HCT116 (cell line): ENCODE data around the gene CFAP97D2. TPM values are rescaled to one million over a fixed set of nuclear protein-coding genes. Genes with fewer than 3 reads are reported as not detected.

ENCODE experiments used
- ATAC-seq: fragments of 200-7000 bp; cut with Tn5 transposase; 2 replicates; pipeline ENCODE4 v1.9.1; 2020; ENCODE audit warnings: mild to moderate bottlenecking, moderate library complexity
- BruUV-seq: library from RNA; stranded (reverse); fragments of 400-500 nt; replicated peaks from 2 replicates; lab custom pipeline; 2021; lab: Mats Ljungman, UMichigan
- CTCF ChIA-PET: fragments of 300-600 bp; sonication (Branson Sonifier 250); formaldehyde crosslinking; loops from one replicate; lab custom pipeline; 2021; ENCODE audit warnings: antibody characterized with exemption; lab: Charles Lee
- POLR2A ChIA-PET: fragments of 300-600, 350-600 bp; sonication (Branson Sonifier 250); formaldehyde crosslinking; loops from one replicate; lab custom pipeline; 2021; ENCODE audit warnings: antibody characterized with exemption; lab: Charles Lee
- RAD21 ChIA-PET, 2 experiments: fragments of 300-600 bp; sonication (Branson Sonifier 250); formaldehyde crosslinking; loops; one replicate each; lab custom pipeline; 2023; ENCODE audit warnings: low total read pairs in 2 of 2; ENCODE audit not compliant: uncharacterized antibody in 2 of 2, unreplicated experiment in 2 of 2, low non-redundant PET in 1 of 2; lab: Charles Lee
- DNase-seq: peaks from one replicate; pipeline ENCODE4 v3.0.0-alpha.2; 2010; ENCODE audit warnings: low read depth, low spot score
- H2AFZ ChIP-seq: fragments of 200-600 bp; shearing (Covaris generic), sonication (generic); 2 replicates; pipeline ENCODE4 v1.6.1; 2017; ENCODE audit warnings: low read depth, mixed run types, mixed read lengths, antibody characterized with exemption, low read length; ENCODE audit not compliant: poor library complexity, severe bottlenecking
- H3K27ac ChIP-seq: 2 replicates; pipeline ENCODE4 v1.5.1; 2012; ENCODE audit warnings: low read depth, low read length
- H3K27me3 ChIP-seq: fragments of 200-600 bp; sonication (generic); 2 replicates; pipeline ENCODE4 v1.6.1; 2016; ENCODE audit warnings: mixed run types, low read length, mixed read lengths; ENCODE audit not compliant: insufficient read depth
- H3K36me3 ChIP-seq, 2 experiments: fragments of 200-500 bp in 1 of 2; fragments of 200-600 bp in 1 of 2; sonication (Bioruptor generic) in 1 of 2; sonication (generic) in 1 of 2; 2 replicates each; pipeline versions ENCODE4 v1.5.1 to v1.6.1; 2014 to 2016; ENCODE audit warnings: low read length in 2 of 2, inconsistent platforms in 1 of 2, mixed read lengths in 1 of 2, mixed run types in 1 of 2; ENCODE audit not compliant: insufficient read depth in 2 of 2, control insufficient read depth in 1 of 2
- H3K4me1 ChIP-seq, 2 experiments: fragments of 200-600 bp in 1 of 2; sonication (generic) in 1 of 2; 2 replicates each; pipeline versions ENCODE4 v1.5.1 to v1.6.1; 2012 to 2017; ENCODE audit warnings: low read length in 2 of 2, inconsistent platforms in 1 of 2, mild to moderate bottlenecking in 1 of 2, mixed read lengths in 1 of 2, mixed run types in 1 of 2, moderate library complexity in 1 of 2; ENCODE audit not compliant: insufficient read depth in 2 of 2, control insufficient read depth in 1 of 2
- H3K4me2 ChIP-seq: fragments of 200-600 bp; sonication (generic); 2 replicates; pipeline ENCODE4 v1.6.1; 2017; ENCODE audit warnings: mixed run types, low read length, mixed read lengths
- H3K4me3 ChIP-seq, 2 experiments: fragments of 200-600 bp in 1 of 2; sonication (generic) in 1 of 2; replicated peaks in 1 of 2; 2 replicates each; pipeline ENCODE4 v1.5.1; 2011 to 2016; ENCODE audit warnings: low read length in 2 of 2, control low read depth in 1 of 2, low read depth in 1 of 2, mild to moderate bottlenecking in 1 of 2, mixed read lengths in 1 of 2, mixed run types in 1 of 2
- H3K79me2 ChIP-seq: fragments of 200-600 bp; sonication (generic); 2 replicates; pipeline ENCODE4 v1.6.1; 2017; ENCODE audit warnings: mild to moderate bottlenecking, mixed run types, low read length, moderate library complexity, mixed read lengths; ENCODE audit not compliant: insufficient read depth
- H3K9ac ChIP-seq: fragments of 200-600 bp; sonication (generic); 2 replicates; pipeline ENCODE4 v1.6.1; 2016; ENCODE audit warnings: low read length, mixed read lengths
- H3K9me2 ChIP-seq: fragments of 200-600 bp; sonication (generic), shearing (Covaris generic); 2 replicates; pipeline ENCODE4 v1.6.1; 2017; ENCODE audit warnings: mixed run types, mild to moderate bottlenecking, moderate library complexity; ENCODE audit not compliant: insufficient read depth
- H3K9me3 ChIP-seq, 2 experiments: fragments of 200-500 bp in 1 of 2; fragments of 200-600 bp in 1 of 2; sonication (Bioruptor generic) in 1 of 2; sonication (generic) in 1 of 2; 2 replicates each; pipeline ENCODE4 v1.6.1; 2014 to 2017; ENCODE audit warnings: low read length in 2 of 2, mixed read lengths in 2 of 2, inconsistent platforms in 1 of 2, low read depth in 1 of 2, mild to moderate bottlenecking in 1 of 2, mixed run types in 1 of 2, moderate library complexity in 1 of 2; ENCODE audit not compliant: control insufficient read depth in 1 of 2, insufficient read depth in 1 of 2
- H4K20me1 ChIP-seq: fragments of 200-600 bp; sonication (generic), shearing (Covaris generic); 2 replicates; pipeline ENCODE4 v1.6.1; 2017; ENCODE audit warnings: mixed run types, mild to moderate bottlenecking, moderate library complexity; ENCODE audit not compliant: insufficient read depth
- EGR1 ChIP-seq: IDR thresholded peaks from 2 replicates; pipeline ENCODE4 v1.6.1; 2012; ENCODE audit warnings: low read depth
- ELF1 ChIP-seq: IDR thresholded peaks from 2 replicates; pipeline ENCODE4 v1.6.1; 2012; ENCODE audit warnings: low read depth, borderline replicate concordance
- EZH2phosphoT487 ChIP-seq: fragments of 200-600 bp; IDR thresholded peaks from 2 replicates; pipeline ENCODE4 v1.6.1; 2018; ENCODE audit warnings: antibody characterized with exemption, borderline replicate concordance
- FOSL1 ChIP-seq: IDR thresholded peaks from 2 replicates; pipeline ENCODE4 v1.6.1; 2012; ENCODE audit warnings: low read depth
- SIN3A ChIP-seq: IDR thresholded peaks from 2 replicates; pipeline ENCODE4 v1.6.1; 2012; ENCODE audit warnings: low read depth
- SP1 ChIP-seq: IDR thresholded peaks from 2 replicates; pipeline ENCODE4 v1.6.1; 2012; ENCODE audit warnings: low read depth
- SRF ChIP-seq: IDR thresholded peaks from 2 replicates; pipeline ENCODE4 v1.6.1; 2012; ENCODE audit warnings: low read depth
- intact Hi-C: fragments of 100-400 bp; cut with micrococcal nuclease; formaldehyde crosslinking; loops from 2 replicates; pipeline ENCODE4 v1.10.0; 2022
- total RNA-seq: library from RNA; stranded (reverse); gene quantifications from one replicate; pipeline ENCODE4 v1.2.1, GENCODE V29; 2021; ENCODE audit not compliant: unreplicated experiment
- TF ChIP-seq, protein P1 (sequence below): IDR thresholded peaks from 2 replicates; pipeline ENCODE4 v1.6.1; 2011; ENCODE audit warnings: mild to moderate bottlenecking, low read length, moderate library complexity; ENCODE audit not compliant: insufficient replicate concordance; ENCODE audit errors: extremely low read depth
- TF ChIP-seq, protein P2 (sequence below): IDR thresholded peaks from 2 replicates; pipeline ENCODE4 v1.6.1; 2012; ENCODE audit warnings: low read depth
- TF ChIP-seq, protein P3 (sequence below): IDR thresholded peaks from 2 replicates; pipeline ENCODE4 v1.6.1; 2012

CFAP97D2 gene
- total RNA-seq, 1 experiment from 2014 or later = not detected

DNA sequence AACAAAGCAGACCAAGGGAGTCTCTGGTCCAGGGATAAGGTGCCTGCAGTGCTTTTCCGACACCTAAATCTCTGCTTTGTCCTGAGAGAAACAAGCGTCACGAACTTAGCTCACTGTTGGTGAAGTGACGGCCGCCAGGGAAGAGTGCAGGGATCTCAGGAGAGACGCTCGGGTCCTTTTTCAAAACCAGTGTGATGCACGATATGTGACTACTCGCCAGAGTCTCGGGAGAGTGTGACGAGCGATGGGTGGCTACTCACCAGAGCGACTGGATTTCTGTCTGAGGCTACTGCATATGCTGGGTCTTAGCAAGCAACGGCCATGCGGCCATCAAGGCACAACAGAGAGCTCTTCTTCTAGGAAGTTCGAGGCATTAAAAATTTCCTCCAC lies 16.5 kb upstream of the CFAP97D2 start:
- Histone ChIP-seq H3K4me1 (no peaks in the 10 kb centered on the region), H3K9me2 (no peaks in the 10 kb centered on the region), H4K20me1 (no peaks in the 10 kb centered on the region), H2AFZ (no peak overlapping the region), H3K36me3 (no peaks in the 10 kb centered on the region), H3K9ac (no peak overlapping the region), H3K27ac (no peak overlapping the region), H3K9me3 (no peaks in the 10 kb centered on the region), H3K27me3 (peaks cover 18% of the 10 kb centered on the region; the same call in 1 of the 2 replicates), H3K4me2 (no peak overlapping the region), H3K79me2 (no peaks in the 10 kb centered on the region), H3K4me3 (no peak overlapping the region)
- POLR2A ChIA-PET = no interaction called here
- BruUV-seq = no TSS peak
- DNase-seq (no peak), ATAC-seq (no peak)
- TF ChIP-seq SIN3A (no peak), EZH2phosphoT487 (no peak)
- TF ChIP-seq, protein P1, sequence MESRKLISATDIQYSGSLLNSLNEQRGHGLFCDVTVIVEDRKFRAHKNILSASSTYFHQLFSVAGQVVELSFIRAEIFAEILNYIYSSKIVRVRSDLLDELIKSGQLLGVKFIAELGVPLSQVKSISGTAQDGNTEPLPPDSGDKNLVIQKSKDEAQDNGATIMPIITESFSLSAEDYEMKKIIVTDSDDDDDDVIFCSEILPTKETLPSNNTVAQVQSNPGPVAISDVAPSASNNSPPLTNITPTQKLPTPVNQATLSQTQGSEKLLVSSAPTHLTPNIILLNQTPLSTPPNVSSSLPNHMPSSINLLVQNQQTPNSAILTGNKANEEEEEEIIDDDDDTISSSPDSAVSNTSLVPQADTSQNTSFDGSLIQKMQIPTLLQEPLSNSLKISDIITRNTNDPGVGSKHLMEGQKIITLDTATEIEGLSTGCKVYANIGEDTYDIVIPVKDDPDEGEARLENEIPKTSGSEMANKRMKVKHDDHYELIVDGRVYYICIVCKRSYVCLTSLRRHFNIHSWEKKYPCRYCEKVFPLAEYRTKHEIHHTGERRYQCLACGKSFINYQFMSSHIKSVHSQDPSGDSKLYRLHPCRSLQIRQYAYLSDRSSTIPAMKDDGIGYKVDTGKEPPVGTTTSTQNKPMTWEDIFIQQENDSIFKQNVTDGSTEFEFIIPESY = no peak
- RAD21 ChIA-PET = no interaction called here
- CTCF ChIA-PET = interaction anchor here (1.4 kb wide), 1 partner anchor 11 kb away, joined by 3 read pairs; no protein-coding TSS in a partner anchor
- intact Hi-C loops = no loop called here

DNA sequence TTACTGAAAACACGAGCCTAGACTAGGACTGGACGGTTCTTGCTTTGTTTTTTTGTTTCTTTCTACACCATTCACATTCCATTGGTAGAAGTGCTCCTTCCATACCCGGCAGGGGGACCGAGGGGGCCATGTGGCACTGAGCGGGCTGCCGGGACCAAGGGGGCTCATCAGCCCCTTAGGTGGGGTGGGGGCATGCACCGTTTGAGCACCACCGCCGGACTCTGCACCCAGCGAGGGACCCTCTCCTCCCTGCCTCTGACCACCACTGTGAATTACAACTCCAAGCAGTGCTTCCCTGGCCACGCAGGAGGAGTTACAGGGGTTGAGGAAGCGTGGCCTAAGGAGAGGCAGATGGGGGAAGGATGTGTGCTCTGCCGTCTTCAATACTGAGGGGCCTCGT lies 15.0 kb upstream of the CFAP97D2 start:
- ChIA-PET POLR2A (no interaction called here), RAD21 (no interaction called here), CTCF (no interaction called here)
- no peak for ATAC-seq
- Histone ChIP-seq H3K9me2 (no peaks in the 10 kb centered on the region), H3K79me2 (no peaks in the 10 kb centered on the region), H3K9ac (no peak overlapping the region), H3K4me3 (no peak overlapping the region), H3K4me2 (no peak overlapping the region), H3K27ac (no peak overlapping the region), H3K36me3 (no peaks in the 10 kb centered on the region), H3K9me3 (no peaks in the 10 kb centered on the region), H3K27me3 (peaks cover 18% of the 10 kb centered on the region; the same call in 1 of the 2 replicates), H4K20me1 (no peaks in the 10 kb centered on the region), H2AFZ (no peak overlapping the region), H3K4me1 (no peaks in the 10 kb centered on the region)
- no peak for DNase-seq
- BruUV-seq = no TSS peak
- intact Hi-C loops = no loop called here
- TF ChIP-seq SRF (no peak), EGR1 (no peak), EZH2phosphoT487 (no peak), FOSL1 (no peak), ELF1 (no peak), SP1 (no peak)
- TF ChIP-seq, protein P2, sequence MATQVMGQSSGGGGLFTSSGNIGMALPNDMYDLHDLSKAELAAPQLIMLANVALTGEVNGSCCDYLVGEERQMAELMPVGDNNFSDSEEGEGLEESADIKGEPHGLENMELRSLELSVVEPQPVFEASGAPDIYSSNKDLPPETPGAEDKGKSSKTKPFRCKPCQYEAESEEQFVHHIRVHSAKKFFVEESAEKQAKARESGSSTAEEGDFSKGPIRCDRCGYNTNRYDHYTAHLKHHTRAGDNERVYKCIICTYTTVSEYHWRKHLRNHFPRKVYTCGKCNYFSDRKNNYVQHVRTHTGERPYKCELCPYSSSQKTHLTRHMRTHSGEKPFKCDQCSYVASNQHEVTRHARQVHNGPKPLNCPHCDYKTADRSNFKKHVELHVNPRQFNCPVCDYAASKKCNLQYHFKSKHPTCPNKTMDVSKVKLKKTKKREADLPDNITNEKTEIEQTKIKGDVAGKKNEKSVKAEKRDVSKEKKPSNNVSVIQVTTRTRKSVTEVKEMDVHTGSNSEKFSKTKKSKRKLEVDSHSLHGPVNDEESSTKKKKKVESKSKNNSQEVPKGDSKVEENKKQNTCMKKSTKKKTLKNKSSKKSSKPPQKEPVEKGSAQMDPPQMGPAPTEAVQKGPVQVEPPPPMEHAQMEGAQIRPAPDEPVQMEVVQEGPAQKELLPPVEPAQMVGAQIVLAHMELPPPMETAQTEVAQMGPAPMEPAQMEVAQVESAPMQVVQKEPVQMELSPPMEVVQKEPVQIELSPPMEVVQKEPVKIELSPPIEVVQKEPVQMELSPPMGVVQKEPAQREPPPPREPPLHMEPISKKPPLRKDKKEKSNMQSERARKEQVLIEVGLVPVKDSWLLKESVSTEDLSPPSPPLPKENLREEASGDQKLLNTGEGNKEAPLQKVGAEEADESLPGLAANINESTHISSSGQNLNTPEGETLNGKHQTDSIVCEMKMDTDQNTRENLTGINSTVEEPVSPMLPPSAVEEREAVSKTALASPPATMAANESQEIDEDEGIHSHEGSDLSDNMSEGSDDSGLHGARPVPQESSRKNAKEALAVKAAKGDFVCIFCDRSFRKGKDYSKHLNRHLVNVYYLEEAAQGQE = no peak
- TF ChIP-seq, protein P3, sequence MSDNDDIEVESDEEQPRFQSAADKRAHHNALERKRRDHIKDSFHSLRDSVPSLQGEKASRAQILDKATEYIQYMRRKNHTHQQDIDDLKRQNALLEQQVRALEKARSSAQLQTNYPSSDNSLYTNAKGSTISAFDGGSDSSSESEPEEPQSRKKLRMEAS = no peak
- TF ChIP-seq, protein P1 = no peak
